GM12873 (cell line): ENCODE data around the gene LARGE1.

ENCODE experiments used
- TF ChIP-seq, protein P1 (sequence below): IDR thresholded peaks from 2 replicates; pipeline ENCODE4 v1.5.1; 2012; ENCODE audit warnings: low read depth, mild to moderate bottlenecking, moderate library complexity, low read length, control low read depth; ENCODE audit not compliant: insufficient read depth; ENCODE audit errors: missing control alignments

Gene LARGE1

DNA sequence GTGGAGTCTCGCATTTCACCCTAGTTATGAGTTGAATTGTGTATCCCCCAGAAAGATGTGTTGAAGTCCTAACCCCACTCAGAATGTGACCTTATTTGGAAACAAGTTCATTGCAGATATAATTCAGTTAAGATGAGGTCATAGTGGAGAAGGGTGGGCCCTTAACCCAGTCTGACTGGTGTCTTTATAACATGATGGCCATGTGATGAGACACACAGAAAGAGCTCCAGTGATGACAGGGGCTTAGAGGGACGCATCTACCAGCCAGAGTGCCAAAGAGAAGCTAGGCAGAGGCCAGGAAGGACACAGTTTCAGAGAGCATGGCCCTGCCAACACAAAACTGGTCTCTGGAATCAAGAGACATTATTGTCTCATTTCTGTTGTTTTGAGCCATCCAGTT lies 50.3 kb downstream of the LARGE1 start:
- TF ChIP-seq, protein P1, sequence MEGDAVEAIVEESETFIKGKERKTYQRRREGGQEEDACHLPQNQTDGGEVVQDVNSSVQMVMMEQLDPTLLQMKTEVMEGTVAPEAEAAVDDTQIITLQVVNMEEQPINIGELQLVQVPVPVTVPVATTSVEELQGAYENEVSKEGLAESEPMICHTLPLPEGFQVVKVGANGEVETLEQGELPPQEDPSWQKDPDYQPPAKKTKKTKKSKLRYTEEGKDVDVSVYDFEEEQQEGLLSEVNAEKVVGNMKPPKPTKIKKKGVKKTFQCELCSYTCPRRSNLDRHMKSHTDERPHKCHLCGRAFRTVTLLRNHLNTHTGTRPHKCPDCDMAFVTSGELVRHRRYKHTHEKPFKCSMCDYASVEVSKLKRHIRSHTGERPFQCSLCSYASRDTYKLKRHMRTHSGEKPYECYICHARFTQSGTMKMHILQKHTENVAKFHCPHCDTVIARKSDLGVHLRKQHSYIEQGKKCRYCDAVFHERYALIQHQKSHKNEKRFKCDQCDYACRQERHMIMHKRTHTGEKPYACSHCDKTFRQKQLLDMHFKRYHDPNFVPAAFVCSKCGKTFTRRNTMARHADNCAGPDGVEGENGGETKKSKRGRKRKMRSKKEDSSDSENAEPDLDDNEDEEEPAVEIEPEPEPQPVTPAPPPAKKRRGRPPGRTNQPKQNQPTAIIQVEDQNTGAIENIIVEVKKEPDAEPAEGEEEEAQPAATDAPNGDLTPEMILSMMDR, result no peak

DNA sequence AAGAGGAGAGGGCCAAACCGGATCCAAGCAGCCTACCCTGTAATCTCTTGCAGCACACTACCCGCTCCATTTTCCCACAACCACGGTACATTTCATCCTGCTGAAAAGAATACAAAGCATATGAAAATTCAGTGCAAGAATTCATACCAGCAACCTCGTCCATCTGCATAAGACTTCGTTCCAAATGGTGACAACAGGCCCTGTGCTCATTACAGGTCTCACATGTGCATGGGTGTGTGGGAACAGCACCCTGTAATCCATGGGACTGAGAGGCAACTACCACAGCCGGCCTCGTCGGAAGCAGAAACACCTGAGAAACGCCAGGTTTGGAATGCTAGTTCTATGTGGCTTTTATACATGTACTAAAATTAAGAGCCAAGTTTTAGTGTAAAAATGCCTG lies 52.3 kb downstream of the LARGE1 start:
- TF ChIP-seq, protein P1, result no peak

DNA sequence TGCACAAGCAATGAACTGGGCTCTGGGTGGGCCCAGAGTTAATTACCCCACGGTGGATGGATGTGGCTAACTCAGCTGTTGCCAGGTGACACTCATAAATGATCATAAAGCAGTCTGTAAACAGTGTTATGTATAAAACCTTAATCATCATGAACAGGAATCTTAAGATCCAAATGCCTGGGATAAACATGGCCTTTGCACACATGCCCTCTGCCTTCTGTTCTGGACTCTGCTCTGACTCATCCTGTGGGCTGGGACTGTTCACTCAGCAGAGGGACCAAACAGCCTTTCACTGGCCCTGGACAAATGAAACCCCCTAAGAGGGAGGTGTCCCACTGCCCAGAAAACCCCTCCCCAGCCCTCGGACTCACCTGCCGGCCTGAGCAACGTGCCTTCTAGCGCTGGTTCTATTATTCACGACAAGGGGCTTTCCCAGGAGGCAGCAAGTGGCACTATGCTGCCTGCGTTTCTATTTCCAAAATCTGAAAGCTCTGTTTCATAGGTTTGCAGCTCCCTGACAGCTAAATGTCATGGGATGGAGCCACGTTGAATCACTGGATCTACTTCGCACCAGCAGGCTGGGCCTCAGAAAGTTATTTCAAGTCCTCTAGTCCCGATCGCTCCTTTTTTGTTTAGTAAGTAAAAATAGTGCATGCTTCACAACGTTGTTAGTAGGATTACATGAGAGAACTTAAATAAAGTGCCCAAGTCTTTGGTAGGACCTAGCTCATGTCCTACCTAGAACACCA lies 53.0 kb downstream of the LARGE1 start:
- TF ChIP-seq, protein P1, result no peak

DNA sequence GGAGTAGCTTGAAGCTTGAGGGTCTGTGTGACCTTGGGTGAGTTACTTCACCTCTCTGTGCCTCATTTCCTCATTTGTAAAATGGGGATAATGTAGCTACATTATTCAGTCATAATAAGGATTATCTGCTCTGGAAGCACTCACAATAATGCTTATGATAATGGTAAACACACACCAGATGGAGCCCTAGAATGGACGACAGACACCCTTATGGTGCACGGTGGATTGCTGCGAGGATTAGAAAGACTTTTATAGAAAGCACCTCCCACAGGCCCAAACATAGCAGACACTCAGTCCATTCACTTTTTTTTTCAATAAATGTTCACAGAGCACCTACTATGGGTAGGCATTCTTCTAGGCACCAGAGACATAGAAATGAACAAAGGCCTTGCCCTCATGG lies 53.8 kb downstream of the LARGE1 start:
- TF ChIP-seq, protein P1, result no peak

DNA sequence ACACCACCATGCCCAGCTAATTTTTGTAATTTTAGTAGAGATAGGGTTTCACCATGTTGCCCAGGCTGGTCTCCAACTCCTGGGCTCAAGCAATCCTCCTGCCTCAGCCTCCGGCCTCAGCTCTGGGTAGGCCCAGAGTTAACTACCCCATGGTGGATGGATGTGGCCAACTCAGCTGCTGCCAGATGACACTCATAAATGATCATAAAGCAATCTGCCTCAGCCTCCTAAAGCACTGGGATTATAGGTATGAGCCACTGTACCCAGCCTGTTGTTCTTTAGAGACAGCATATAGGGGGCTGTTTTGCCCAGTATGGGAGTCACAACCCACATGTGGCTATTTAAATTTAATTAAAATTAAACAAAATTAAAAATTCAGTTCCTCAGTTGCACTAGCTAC lies 54.3 kb downstream of the LARGE1 start:
- TF ChIP-seq, protein P1, result no peak

DNA sequence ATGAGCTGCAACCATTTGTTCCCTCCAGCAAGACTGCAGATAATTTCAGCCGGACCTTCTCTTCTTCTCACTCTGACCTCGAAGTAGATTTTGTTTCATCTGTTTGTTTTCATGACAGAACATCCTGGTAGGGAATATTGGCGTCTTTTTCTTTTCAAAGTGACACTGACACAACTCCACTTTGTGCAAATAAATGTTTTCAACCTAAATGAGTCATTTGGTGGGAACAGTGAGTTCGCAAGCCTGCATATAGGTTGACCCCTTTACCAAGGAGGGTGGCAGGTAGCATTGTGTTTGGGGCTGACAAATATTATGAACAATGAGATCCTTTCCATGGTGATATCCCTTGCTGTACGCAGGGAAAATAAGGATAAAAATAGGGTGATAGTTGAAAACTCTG lies 55.0 kb downstream of the LARGE1 start:
- TF ChIP-seq, protein P1, result no peak

DNA sequence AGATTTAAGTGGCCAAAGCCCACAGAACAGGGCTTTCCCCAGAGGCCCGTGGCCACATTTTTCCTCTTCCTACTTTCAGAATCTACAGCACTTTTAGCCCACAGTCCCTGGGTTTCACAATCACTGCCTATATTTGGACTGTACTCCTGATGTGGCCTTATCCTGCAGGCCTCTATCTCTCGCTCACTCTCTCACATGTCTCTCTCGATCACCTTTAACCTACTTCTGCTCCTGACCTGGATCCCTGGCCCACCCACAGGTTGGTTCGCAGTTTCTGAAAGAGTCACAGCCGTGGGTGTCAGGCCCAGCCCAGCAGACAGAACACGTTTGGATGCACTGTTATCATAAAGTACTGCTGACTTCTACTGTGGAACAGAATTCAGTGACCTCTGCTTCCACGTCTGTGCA lies 55.5 kb downstream of the LARGE1 start:
- TF ChIP-seq, protein P1, result no peak
